HG03520 (cell line): ENCODE measurements around the gene MYO5C.
A peak's percentile ranks its signal among the peaks of the same experiment; 100 is the strongest.

ENCODE experiments used
- ATAC-seq: cut with Tn5 transposase; IDR thresholded peaks from one replicate; pipeline ENCODE4 v1.9.1; 2021; ENCODE audit warnings: mild to moderate bottlenecking, moderate library complexity; ENCODE audit not compliant: unreplicated experiment

MYO5C gene

GRCh38 chr15:52218371-52218770 lies 77.2 kb downstream of the MYO5C start:
- no peak for ATAC-seq

GRCh38 chr15:52217186-52217585 lies 78.4 kb downstream of the MYO5C start:
- ATAC-seq: no peak

DNA sequence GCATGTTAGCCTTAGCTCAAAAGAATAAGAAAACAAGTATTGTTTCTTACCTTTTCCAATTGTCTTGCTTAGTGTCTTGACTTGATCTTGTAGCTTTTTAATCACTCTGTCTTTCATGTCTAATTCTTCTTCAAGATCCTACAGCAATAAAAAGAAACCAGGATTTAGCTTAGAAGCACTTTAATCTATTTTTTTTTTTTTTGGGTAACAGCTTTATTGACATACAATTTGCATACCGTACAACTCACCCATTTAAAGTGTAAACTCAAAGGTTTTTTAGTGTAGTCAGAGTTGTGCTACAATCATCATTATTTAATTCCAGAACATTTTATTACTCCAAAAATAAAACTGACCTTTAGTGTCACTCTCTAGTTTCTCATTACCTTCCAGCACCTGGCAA lies 81.1 kb downstream of the MYO5C start:
- ATAC-seq: no peak

GRCh38 chr15:52213206-52213605 lies 82.4 kb downstream of the MYO5C start:
- no peak for ATAC-seq

DNA sequence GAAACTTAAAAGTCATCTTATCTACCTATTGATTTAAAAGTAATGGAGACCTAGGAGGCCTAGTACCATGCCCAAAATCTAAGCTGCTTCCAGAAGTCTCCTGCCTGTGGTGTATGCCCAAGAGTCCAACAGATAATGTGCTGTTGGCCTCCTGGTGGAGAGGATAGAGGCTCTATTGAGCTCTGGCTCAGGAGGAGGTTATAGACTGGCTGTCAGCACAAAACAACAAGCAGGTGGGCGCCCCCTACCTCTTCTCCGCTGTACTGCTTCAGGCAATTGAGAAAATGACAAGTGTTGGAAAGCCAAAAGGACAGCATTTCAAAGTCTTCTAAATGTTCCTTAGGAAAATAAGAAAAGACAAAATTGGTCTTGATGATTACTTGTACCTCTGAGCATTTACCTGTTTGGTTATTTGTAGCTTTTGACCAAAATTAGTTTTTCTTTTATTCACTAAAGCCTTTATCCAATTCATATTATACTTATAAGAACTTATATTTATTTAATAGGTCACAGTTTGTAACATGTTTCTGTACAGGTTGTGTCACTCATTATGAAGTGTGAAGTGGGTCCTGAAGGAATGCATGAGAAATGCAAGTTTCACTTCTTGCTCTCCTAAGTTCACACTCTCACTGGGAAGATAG lies 87.2 kb downstream of the MYO5C start:
- ATAC-seq: peak; percentile 91

- no peak for ATAC-seq
These were observed 88.4 kb downstream of the MYO5C start for GRCh38 chr15:52207191-52207590.

GRCh38 chr15:52206446-52206845 lies 89.2 kb downstream of the MYO5C start:
- ATAC-seq: no peak

- no peak for ATAC-seq
These were observed 90.9 kb downstream of the MYO5C start for GRCh38 chr15:52204657-52205056.

GRCh38 chr15:52200831-52201365 lies 94.7 kb downstream of the MYO5C start:
- ATAC-seq: no peak

- no peak for ATAC-seq
These were observed 96.3 kb downstream of the MYO5C start for GRCh38 chr15:52199271-52199670.

DNA sequence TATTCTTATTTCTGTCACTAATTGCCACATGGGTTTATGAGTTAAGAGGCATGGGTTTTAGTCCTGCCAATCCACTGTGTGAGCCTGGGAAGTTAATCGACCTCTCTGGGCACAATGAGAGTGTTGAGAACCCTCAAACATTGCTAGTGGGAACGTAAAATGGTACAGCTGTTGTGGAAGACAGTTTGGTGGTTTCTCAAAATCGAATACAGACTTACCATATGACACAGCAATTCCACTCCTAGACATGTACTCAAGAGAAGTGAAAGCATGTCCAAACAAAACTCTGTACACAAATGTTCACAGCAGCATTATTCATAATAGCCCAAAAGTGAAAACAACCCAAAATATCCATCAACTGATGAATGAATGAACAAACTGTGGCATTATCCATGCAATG lies 98.7 kb downstream of the MYO5C start:
- no peak for ATAC-seq

- ATAC-seq: no peak
These were observed 101.8 kb downstream of the MYO5C start for GRCh38 chr15:52193791-52194190.

GRCh38 chr15:52193321-52193720 lies 102.3 kb downstream of the MYO5C start:
- no peak for ATAC-seq

DNA sequence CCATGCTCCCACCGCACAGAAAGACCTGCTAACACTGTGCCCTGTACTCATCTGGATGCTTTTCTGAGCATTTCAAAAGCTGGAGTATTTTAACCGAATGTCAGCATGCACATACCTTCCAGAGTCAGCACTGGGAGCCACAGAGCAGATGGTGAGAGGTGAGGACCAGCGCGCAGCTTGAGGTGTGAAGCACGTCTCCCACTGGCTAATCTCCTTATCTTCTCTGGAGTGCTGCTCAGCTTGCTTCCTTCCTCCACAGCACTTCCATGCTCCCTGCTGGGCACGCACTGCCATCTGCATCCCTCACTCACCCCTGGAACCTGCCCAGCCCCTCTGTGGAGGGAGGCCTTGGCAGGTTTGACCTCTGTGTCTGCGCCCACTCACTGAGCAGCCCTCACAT lies 104.4 kb downstream of the MYO5C start, which contains the start of gene GNB5:
GNB5 (minus strand) TSS at position 186 of the 400 bp plus-strand sequence. CDS start 6,716 bp downstream, outside the sequence.
- no peak for ATAC-seq

DNA sequence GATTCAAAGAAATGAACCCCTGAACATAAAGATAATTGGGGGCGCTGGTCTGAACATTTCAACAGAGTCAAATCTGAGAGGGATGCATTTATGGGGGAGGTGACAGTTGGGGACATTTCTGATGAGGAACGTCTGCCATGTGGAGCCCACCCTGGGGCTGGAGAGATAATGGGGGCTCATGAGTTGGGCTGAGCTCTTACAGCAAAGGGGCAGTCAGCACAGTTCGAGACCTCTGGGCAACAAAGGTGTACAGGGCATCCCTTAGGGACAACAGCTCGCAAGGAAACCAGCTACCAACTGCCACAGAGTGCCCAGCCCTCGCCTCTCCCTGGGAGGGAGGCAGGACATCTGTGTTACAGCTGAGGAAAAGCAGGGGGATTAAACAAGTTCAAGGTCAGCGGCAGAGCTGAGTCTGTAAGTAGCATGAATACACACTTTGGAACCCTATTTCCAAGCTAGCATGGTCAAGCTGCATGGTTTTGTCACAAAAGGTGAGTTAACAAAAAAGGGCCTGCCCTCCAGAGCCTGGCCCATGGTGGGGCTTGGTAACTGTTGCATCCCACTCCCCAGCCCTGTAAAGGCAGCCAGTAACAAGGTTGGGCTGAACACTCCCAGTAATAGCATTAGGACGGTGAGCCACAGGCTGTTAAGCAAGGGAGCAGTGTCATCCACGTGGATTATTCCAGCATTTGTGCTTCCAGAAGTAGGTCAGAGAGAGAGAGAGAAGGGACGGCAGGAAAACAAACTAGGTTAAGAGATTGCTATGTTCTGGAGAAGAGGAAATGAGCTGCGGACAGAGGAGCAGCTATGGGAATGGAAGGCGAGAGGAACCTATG lies 108.7 kb downstream of the MYO5C start:
- no peak for ATAC-seq

DNA sequence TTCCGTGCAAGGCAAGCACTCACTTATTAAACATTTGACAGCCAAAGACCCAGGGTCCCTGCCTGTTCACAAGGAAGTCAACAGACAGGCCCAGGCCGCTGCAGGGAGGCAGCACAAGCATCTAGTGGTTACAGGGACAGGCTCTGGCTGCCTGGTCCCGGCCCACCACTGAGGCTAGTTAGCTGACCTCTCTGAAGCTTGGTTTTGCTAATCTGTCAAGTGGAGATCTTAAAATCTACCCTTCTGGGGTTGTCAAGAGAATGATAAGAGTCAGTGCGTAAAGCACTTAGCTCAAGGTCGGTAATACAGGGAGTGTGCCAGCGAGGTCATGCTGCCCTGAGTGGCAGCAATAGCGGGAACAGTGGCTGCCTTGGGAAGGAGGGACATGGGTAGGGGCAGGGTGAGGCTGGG lies 110.4 kb downstream of the MYO5C start:
- no peak for ATAC-seq

- no peak for ATAC-seq
These were observed 110.9 kb downstream of the MYO5C start for GRCh38 chr15:52184721-52185120.

GRCh38 chr15:52183562-52184173 lies 111.9 kb downstream of the MYO5C start:
- ATAC-seq: no peak

GRCh38 chr15:52181938-52182780 lies 113.4 kb downstream of the MYO5C start:
- no peak for ATAC-seq

GRCh38 chr15:52180851-52181450 lies 114.7 kb downstream of the MYO5C start:
- no peak for ATAC-seq
